Liver (tissue), 9 donors: ENCODE measurements around the gene UBTD1. TPM values are rescaled to one million over a fixed set of nuclear protein-coding genes. Genes with fewer than 3 reads are reported as not detected.

Experiments
- DNase-seq: peaks from one replicate; pipeline ENCODE4 v3.0.0-alpha.2; 2017; ENCODE audit warnings: low spot score
- H3K27ac ChIP-seq, 2 donors: one replicate each; pipeline ENCODE4 v1.7.0; 2013; ENCODE audit warnings: inconsistent platforms in 2 of 2, low read length in 2 of 2, control low read depth in 1 of 2, low read depth in 1 of 2, mild to moderate bottlenecking in 1 of 2
- H3K27me3 ChIP-seq, 4 donors: one replicate each; pipeline versions ENCODE4 v1.6.1 to v1.7.0; 2013; ENCODE audit warnings: low read length in 3 of 4, inconsistent platforms in 1 of 4, mild to moderate bottlenecking in 1 of 4, moderate library complexity in 1 of 4; ENCODE audit not compliant: control insufficient read depth in 4 of 4, insufficient read depth in 4 of 4
- H3K36me3 ChIP-seq, 4 donors: one replicate each; pipeline versions ENCODE4 v1.6.1 to v1.7.0; 2013; ENCODE audit warnings: low read length in 3 of 4, mild to moderate bottlenecking in 3 of 4, low read depth in 1 of 4, moderate library complexity in 1 of 4; ENCODE audit not compliant: control insufficient read depth in 4 of 4, insufficient read depth in 3 of 4
- H3K4me1 ChIP-seq, 4 donors: one replicate each; pipeline versions ENCODE4 v1.6.1 to v1.7.0; 2013; ENCODE audit warnings: low read length in 3 of 4, mild to moderate bottlenecking in 3 of 4, moderate library complexity in 1 of 4; ENCODE audit not compliant: control insufficient read depth in 4 of 4, insufficient read depth in 4 of 4
- H3K4me3 ChIP-seq, 3 donors: one replicate each; pipeline versions ENCODE4 v1.6.1 to v1.7.0; 2013; ENCODE audit warnings: low read length in 3 of 3, control low read depth in 1 of 3, low read depth in 1 of 3, mild to moderate bottlenecking in 1 of 3
- H3K9ac ChIP-seq, 2 donors: one replicate each; pipeline ENCODE4 v1.7.0; 2013; ENCODE audit warnings: low read length in 2 of 2, mild to moderate bottlenecking in 2 of 2, moderate library complexity in 2 of 2, control low read depth in 1 of 2, low read depth in 1 of 2
- H3K9me3 ChIP-seq, 4 donors: one replicate each; pipeline versions ENCODE4 v1.6.1 to v1.7.0; 2013; ENCODE audit warnings: low read length in 3 of 4; ENCODE audit not compliant: control insufficient read depth in 4 of 4
- CTCF ChIP-seq: fragments of 150-350 bp; IDR thresholded peaks from 2 replicates; pipeline ENCODE4 v1.5.1; 2017; ENCODE audit warnings: improper control_type of control experiment, low read depth, low read length; ENCODE audit not compliant: missing input control
- EGR1 ChIP-seq, 2 donors: IDR thresholded peaks; 2 replicates each; pipeline ENCODE4 v1.6.1; 2016 to 2018; ENCODE audit warnings: antibody characterized with exemption in 2 of 2, low read depth in 2 of 2
- GABPA ChIP-seq, 2 donors: IDR thresholded peaks in 1 of 2; conservative IDR thresholded peaks in 1 of 2; 2 replicates each; pipeline ENCODE4 v1.6.1; 2016; ENCODE audit warnings: antibody characterized with exemption in 2 of 2, mild to moderate bottlenecking in 1 of 2, moderate library complexity in 1 of 2
- HNF4A ChIP-seq, 2 donors: conservative IDR thresholded peaks; 2 replicates each; pipeline ENCODE4 v1.6.1; 2016; ENCODE audit warnings: antibody characterized with exemption in 2 of 2, mild to moderate bottlenecking in 2 of 2
- JUND ChIP-seq, 2 donors: IDR thresholded peaks; 2 replicates each; pipeline ENCODE4 v1.6.1; 2016; ENCODE audit warnings: antibody characterized with exemption in 2 of 2
- MAX ChIP-seq: IDR thresholded peaks from 2 replicates; pipeline ENCODE4 v1.6.1; 2016; ENCODE audit warnings: antibody characterized with exemption
- NR2F2 ChIP-seq: IDR thresholded peaks from 2 replicates; pipeline ENCODE4 v1.6.1; 2016; ENCODE audit warnings: antibody characterized with exemption
- RAD21 ChIP-seq, 2 donors: IDR thresholded peaks; 2 replicates each; pipeline ENCODE4 v1.6.1; 2016; ENCODE audit warnings: antibody characterized with exemption in 2 of 2, mild to moderate bottlenecking in 2 of 2
- REST ChIP-seq: IDR thresholded peaks from 2 replicates; pipeline ENCODE4 v1.6.1; 2016; ENCODE audit warnings: antibody characterized with exemption, mild to moderate bottlenecking
- RXRA ChIP-seq, 2 donors: IDR thresholded peaks; 2 replicates each; pipeline ENCODE4 v1.6.1; 2017 to 2018; ENCODE audit warnings: antibody characterized with exemption in 2 of 2, mild to moderate bottlenecking in 1 of 2
- SP1 ChIP-seq: IDR thresholded peaks from 2 replicates; pipeline ENCODE4 v1.6.1; 2018; ENCODE audit warnings: antibody characterized with exemption, mild to moderate bottlenecking
- YY1 ChIP-seq: IDR thresholded peaks from 2 replicates; pipeline ENCODE4 v1.6.1; 2016; ENCODE audit warnings: antibody characterized with exemption, mild to moderate bottlenecking
- ZBTB33 ChIP-seq: IDR thresholded peaks from 2 replicates; pipeline ENCODE4 v1.6.1; 2016; ENCODE audit warnings: antibody characterized with exemption
- WGBS: extraction: QIAGEN DNeasy Blood & Tissue Kit; methylation state at CpG from one replicate; pipeline ENCODE4 v1.1.7; 2013; 5-methylcytosine and 5-hydroxymethylcytosine counted together
- polyA plus RNA-seq, 2 donors: library from polyadenylated mRNA; stranded (reverse) in 1 of 2; unstranded in 1 of 2; fragments of 200-250 nt in 1 of 2; fragments of >200 nt in 1 of 2; fragmentation: Nextera tagmentation in 1 of 2; extraction: Ambion mirVana in 1 of 2; gene quantifications; one replicate each; pipeline versions ENCODE4 v1.2.1 to v1.2.3, GENCODE V29; 2013 to 2015
- total RNA-seq, 2 donors: library from RNA; depleted of rRNA; stranded (reverse); fragments of >200 nt; gene quantifications; one replicate each; pipeline ENCODE4 v1.2.3, GENCODE V29; 2014
- donor health status: healthy.
- donor health status: healthy.
- donor health status: healthy.
- donor health status: healthy.
- donor health status: healthy.

UBTD1 gene
- total and polyA plus RNA-seq, 4 donors = 2.7 to 11.0 (median 9.3) TPM

GRCh38 chr10:97572214-97572989 is 73.7 kb downstream of the UBTD1 start, which contains the start of gene ANKRD2:
TSS of gene ANKRD2 (plus strand) at chr10:97572779. CDS start at chr10:97572789, 10 bp downstream.
- Histone ChIP-seq H3K9me3 (no peaks in the 10 kb centered on the region), H3K9ac (no peak within 1 kb of the TSS), H3K4me3 (no peak within 1 kb of the TSS), H3K36me3 (peaks cover 0 to 11% (median 5%) of the 10 kb centered on the region in 4 donors), H3K27me3 (no peaks in the 10 kb centered on the region), H3K27ac (no peak within 1 kb of the TSS), H3K4me1 (peaks cover 5 to 20% (median 10%) of the 10 kb centered on the region in 4 donors)
- TF ChIP-seq RAD21 (IDR thresholded peaks at IDR 0.05) (peak; percentile 98), GABPA (IDR thresholded peaks at IDR 0.05 in 1 of 2, conservative IDR thresholded peaks at IDR 0.05 in 1 of 2) (no peak), NR2F2 (no peak), SP1 (no peak), CTCF (peak; percentile 91), RXRA (IDR thresholded peaks at IDR 0.05) (peak in 1 of 2 donors; percentile 30), JUND (IDR thresholded peaks at IDR 0.05) (no peak)
- 65% methylated on average over 16 of the region's 16 CpGs for WGBS
- DNase-seq = peak; percentile 75

GRCh38 chr10:97573021-97573420 is 74.3 kb downstream of the UBTD1 start:
- Histone ChIP-seq H3K27ac (no peak overlapping the region), H3K9ac (no peak overlapping the region), H3K27me3 (no peaks in the 10 kb centered on the region), H3K9me3 (no peaks in the 10 kb centered on the region), H3K4me3 (no peak overlapping the region), H3K4me1 (peaks cover 5 to 20% (median 10%) of the 10 kb centered on the region in 4 donors), H3K36me3 (peaks cover 0 to 11% (median 5%) of the 10 kb centered on the region in 4 donors)
- 97% methylated on average over 2 of the region's 2 CpGs for WGBS
- no peak for DNase-seq
- TF ChIP-seq JUND (IDR thresholded peaks at IDR 0.05) = no peak
- no peak for TF ChIP-seq REST
- no peak for TF ChIP-seq SP1
- TF ChIP-seq YY1 = no peak
- TF ChIP-seq EGR1 (IDR thresholded peaks at IDR 0.05; ENCODE audit: low read depth in 2 of 2) = no peak
- no peak for TF ChIP-seq CTCF
- no peak for TF ChIP-seq RAD21 (IDR thresholded peaks at IDR 0.05)
- no peak for TF ChIP-seq MAX
- no peak for TF ChIP-seq GABPA (IDR thresholded peaks at IDR 0.05 in 1 of 2, conservative IDR thresholded peaks at IDR 0.05 in 1 of 2)
- TF ChIP-seq ZBTB33 = no peak
- no peak for TF ChIP-seq HNF4A (conservative IDR thresholded peaks at IDR 0.05)
